ENCODE results near the gene RNF13.
A peak's percentile ranks its signal among the peaks of the same experiment; 100 is the strongest.

Gene RNF13

DNA sequence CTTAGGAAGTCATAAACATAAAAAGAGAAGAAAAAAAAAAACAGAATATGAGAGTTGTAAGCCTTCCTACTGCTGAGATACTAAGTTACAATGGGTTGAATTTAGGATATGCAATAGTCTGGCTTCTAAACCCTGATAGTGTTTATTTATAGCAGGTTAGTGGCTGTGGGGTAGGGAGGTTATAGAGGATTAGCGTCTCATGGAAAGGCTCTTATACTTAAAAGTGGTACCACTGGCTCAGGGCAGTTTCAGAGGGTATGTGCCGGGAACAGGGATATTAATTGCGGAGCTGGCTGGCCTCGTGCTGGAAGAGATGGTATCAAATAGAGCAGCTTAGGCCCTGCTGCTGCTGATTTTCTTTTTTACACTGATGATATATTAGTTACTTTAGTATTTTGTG lies 96.9 kb downstream of the RNF13 start:
- TF ChIP-seq, protein P1, sequence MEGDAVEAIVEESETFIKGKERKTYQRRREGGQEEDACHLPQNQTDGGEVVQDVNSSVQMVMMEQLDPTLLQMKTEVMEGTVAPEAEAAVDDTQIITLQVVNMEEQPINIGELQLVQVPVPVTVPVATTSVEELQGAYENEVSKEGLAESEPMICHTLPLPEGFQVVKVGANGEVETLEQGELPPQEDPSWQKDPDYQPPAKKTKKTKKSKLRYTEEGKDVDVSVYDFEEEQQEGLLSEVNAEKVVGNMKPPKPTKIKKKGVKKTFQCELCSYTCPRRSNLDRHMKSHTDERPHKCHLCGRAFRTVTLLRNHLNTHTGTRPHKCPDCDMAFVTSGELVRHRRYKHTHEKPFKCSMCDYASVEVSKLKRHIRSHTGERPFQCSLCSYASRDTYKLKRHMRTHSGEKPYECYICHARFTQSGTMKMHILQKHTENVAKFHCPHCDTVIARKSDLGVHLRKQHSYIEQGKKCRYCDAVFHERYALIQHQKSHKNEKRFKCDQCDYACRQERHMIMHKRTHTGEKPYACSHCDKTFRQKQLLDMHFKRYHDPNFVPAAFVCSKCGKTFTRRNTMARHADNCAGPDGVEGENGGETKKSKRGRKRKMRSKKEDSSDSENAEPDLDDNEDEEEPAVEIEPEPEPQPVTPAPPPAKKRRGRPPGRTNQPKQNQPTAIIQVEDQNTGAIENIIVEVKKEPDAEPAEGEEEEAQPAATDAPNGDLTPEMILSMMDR (IDR thresholded peaks at IDR 0.05; ENCODE audit: low read depth, low read length) = no peak
- DNase-seq (ENCODE audit: extremely low read depth, low read depth) = no peak

DNA sequence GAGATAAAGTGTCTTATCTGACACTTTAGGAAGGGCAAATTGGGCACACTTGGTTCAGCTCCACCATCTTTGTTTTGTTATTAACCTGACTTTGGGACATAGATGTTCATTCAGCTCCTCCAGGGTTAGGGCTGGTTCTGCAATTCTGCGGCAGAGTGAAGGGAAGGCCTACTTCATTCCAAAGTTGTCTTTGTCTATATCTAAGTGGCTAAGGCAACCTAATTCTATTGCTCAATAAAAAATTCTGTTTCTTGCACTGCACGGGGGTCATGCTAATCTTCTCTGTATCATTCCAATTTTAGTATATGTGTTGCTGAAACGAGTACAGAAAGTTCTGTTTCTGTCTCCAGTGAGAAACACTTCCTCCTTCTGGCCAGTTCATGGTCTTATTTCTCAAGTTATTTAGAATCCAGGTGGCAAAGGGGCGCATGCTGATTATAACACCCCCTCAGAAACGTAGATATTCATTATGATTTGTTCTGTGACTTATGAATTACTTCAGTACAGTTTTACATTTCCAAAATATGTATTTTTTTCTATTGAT lies 104.2 kb downstream of the RNF13 start:
- no peak for DNase-seq (ENCODE audit: extremely low read depth, low read depth)
- TF ChIP-seq, protein P1 (IDR thresholded peaks at IDR 0.05; ENCODE audit: low read depth, low read length) = no peak

DNA sequence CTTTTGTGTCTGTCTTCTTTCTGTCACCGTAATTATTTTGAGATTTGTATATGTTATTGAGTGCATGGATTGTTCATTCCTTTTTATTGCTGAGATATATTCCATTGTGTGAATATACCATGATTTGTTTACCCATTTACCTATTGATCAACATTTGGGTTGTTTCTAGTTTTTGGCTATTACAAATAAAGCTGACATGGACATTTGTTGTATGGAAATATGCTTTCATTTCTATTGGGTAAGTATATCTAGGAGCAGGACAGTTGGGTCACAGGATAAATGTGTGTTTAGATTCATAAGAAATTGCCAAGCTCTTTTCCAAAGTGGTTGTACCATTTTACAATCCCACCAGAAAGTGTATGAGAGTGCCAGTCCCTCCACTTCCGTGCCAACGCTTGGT lies 106.5 kb downstream of the RNF13 start:
- no peak for DNase-seq (ENCODE audit: extremely low read depth, low read depth)
- TF ChIP-seq, protein P1 (IDR thresholded peaks at IDR 0.05; ENCODE audit: low read depth, low read length) = no peak

DNA sequence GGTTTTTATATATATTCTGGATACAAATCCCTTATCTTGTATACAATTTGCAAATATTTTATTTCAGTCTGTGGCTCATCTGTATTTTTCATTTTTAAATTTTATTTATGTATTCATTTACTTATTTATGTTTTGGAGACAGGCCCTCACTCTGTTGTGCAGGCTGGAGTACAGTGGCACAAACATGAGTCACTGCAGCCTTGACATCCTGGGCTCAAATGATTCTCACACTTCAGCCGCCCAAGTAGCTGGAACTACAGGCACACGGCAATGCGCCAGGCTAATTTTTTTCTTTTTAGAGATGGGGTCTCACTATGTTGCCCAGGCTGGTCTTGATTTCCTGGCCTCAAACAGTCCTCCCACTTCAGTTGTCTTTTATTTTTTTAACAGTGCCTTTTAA lies 107.1 kb downstream of the RNF13 start:
- TF ChIP-seq, protein P1 (IDR thresholded peaks at IDR 0.05; ENCODE audit: low read depth, low read length) = no peak
- no peak for DNase-seq (ENCODE audit: extremely low read depth, low read depth)

DNA sequence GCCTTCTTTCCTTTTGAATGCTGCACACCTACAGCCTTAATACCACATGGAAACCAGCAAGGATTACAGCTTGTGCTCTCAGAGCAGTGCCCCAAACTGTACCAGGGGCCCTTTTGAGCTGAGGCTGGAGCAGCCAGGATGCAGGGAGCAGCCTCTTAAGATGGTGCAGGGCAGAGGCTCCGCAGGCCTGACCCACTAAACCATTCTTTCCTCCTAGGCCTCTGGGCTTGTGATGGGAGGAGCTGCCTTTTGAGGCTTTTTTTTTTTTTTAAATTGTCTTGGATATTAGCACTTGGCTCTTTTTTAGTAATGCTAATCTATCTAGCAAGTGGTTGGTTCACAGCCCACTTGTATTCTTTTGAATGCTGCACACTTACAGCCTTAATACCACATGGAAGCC lies 120.0 kb downstream of the RNF13 start:
- no peak for DNase-seq (ENCODE audit: extremely low read depth, low read depth)
- TF ChIP-seq, protein P1 (IDR thresholded peaks at IDR 0.05; ENCODE audit: low read depth, low read length) = no peak

DNA sequence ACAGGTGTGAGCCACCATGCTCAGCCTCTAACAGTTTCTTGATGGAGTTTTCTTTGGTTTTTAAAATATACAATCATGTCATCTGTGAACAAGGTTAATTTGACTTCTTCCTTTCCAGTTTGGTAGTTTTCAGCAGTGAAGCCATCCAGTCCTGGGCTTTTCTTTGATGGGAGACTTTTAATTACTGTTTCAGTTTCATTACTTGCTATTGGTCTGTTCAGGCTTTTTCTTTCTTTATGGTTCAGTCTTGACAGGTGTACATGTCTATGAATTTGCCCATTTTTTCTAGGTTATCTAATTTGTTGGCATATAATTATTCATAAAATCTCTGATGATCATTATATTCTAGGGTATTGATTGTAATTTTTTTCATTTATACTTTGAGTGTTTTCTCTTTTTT lies 120.8 kb downstream of the RNF13 start:
- TF ChIP-seq, protein P1 (IDR thresholded peaks at IDR 0.05; ENCODE audit: low read depth, low read length) = no peak
- DNase-seq (ENCODE audit: extremely low read depth, low read depth) = no peak

DNA sequence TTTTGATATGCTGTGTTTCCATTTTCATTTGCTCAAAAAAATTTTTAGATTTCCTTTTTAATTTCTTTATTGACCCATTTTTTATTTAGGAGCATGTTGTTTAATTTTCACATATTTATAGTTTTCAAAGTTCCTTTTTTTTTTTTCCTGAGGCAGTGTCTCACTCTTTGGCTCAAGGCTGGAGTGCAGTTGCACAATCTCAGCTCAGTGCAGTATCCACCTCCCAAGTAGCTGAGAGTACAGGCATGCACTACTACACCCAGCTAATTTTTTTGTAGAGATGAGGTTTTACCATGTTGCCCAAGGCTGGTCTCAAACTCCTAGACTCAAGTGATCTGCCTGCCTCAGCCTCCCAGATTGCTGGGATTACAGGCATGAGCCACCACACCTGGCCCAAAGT lies 121.5 kb downstream of the RNF13 start:
- TF ChIP-seq, protein P1 (IDR thresholded peaks at IDR 0.05; ENCODE audit: low read depth, low read length) = no peak
- DNase-seq (ENCODE audit: extremely low read depth, low read depth) = peak; percentile 48

All from AG09319 (cell line).